ENCODE results near the gene RPSA. TPM values are rescaled to one million over a fixed set of nuclear protein-coding genes. Genes with fewer than 3 reads are reported as not detected.

Gene RPSA
- total RNA-seq, 4 donors from 2014 or later: 644 to 857 (median 730) TPM

DNA sequence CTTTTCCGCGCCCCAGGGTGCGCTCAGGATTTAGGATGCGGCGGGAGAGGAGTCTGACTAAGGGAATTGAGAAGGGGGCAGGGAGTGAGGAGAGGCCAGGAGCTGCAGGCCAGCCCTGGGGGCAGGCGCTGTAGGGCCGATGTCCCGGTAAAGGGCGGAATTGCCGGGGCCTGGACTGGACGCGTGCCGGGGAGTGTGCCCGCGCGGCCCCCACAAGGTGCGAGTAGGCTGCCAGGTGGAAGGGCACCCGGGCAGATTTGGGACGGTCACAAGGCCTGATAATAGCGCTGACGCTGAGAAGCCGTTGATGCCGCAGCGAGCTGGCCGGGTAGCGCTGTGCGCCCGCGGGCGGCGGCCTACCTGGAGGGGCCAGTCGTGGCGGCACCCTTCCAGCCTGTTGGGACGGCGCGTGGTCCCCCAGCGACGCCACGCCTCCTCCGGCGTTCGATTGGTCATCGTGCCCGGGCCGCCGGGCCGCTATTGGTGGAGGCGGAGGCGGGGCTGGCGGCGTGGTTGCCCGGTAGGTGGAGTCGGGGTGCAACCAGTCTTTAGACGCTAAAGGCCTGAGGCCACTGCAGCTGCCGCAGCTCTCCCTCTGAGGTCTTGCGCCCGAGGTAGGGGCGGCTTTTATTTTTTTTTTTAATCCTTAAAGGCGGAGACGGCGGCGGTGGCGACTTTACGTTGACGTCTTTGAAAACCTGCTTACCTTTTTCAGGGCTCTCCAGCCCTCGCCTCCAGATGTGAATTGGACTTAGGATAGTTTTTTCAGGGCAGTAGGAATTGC is 22.4 kb upstream of the RPSA start:
- Histone ChIP-seq H3K27ac (peak overlapping the region; percentile 96 to 97 (median 96)), H3K36me3 (no peaks in the 10 kb centered on the region), H3K27me3 (no peaks in the 10 kb centered on the region), H3K4me1 (peaks cover 14 to 20% of the 10 kb centered on the region in 2 donors), H3K9me3 (no peaks in the 10 kb centered on the region), H3K4me3 (peak overlapping the region; percentile 81 to 98 (median 90))
- in situ Hi-C loops (cut with MboI; ENCODE audit: low sequenced_read_pairs in 4 of 4) (loop anchor here in 1 of 4 donors (25.0 kb wide), 1 partner anchor 1078 kb away; the partner anchor contains the start of gene RPL14), intact Hi-C loops (cut with DNase I; ENCODE audit: low total_unique reads) (loop anchor here (1.0 to 5.0 kb wide), 4 partner anchors 22 to 332 kb away; partner anchors contain the start of genes GORASP1, RPSA, SCN11A and TTC21A)
- TF ChIP-seq, protein P1, sequence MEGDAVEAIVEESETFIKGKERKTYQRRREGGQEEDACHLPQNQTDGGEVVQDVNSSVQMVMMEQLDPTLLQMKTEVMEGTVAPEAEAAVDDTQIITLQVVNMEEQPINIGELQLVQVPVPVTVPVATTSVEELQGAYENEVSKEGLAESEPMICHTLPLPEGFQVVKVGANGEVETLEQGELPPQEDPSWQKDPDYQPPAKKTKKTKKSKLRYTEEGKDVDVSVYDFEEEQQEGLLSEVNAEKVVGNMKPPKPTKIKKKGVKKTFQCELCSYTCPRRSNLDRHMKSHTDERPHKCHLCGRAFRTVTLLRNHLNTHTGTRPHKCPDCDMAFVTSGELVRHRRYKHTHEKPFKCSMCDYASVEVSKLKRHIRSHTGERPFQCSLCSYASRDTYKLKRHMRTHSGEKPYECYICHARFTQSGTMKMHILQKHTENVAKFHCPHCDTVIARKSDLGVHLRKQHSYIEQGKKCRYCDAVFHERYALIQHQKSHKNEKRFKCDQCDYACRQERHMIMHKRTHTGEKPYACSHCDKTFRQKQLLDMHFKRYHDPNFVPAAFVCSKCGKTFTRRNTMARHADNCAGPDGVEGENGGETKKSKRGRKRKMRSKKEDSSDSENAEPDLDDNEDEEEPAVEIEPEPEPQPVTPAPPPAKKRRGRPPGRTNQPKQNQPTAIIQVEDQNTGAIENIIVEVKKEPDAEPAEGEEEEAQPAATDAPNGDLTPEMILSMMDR (IDR thresholded peaks at IDR 0.05 in 4 of 5, conservative IDR thresholded peaks at IDR 0.05 in 1 of 5): peak in 1 of 5 experiments; percentile 45
- peak; percentile 89 to 96 for TF ChIP-seq POLR2A (IDR thresholded peaks at IDR 0.05)
- ATAC-seq: peak; percentile 89 to 90
- peak; percentile 96 to 97 for DNase-seq

DNA sequence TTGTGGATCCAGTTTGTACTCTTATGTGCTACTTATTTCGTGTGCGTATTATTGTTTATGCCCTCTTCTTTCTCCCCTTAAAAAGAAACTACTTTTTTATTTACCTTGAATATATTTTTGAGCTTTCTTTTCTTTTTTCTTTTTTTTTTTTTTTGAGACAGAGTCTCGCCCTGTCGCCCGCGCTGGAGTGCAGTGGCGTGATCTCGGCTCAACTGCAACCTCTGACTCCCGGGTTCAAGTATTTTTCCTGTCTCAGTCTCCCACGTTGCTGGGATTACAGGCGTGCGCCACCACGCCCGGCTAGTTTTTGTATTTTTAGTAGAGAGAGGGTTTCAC is 21.9 kb upstream of the RPSA start:
- Histone ChIP-seq H3K36me3 (no peaks in the 10 kb centered on the region), H3K4me1 (peaks cover 14 to 20% of the 10 kb centered on the region in 2 donors), H3K4me3 (peak overlapping the region; percentile 81 to 98 (median 90)), H3K27me3 (no peaks in the 10 kb centered on the region), H3K27ac (peak overlapping the region; percentile 96 to 97 (median 96)), H3K9me3 (no peaks in the 10 kb centered on the region)
- in situ Hi-C loops (cut with MboI; ENCODE audit: low sequenced_read_pairs in 4 of 4): loop anchor here in 1 of 4 donors (25.0 kb wide), 1 partner anchor 1078 kb away; the partner anchor contains the start of gene RPL14
- ATAC-seq (no peak), DNase-seq (no peak)
- TF ChIP-seq, protein P1 (IDR thresholded peaks at IDR 0.05 in 4 of 5, conservative IDR thresholded peaks at IDR 0.05 in 1 of 5): no peak
- no peak for TF ChIP-seq POLR2A (IDR thresholded peaks at IDR 0.05)
- intact Hi-C loops (cut with DNase I; ENCODE audit: low total_unique reads): loop anchor here (1.0 to 5.0 kb wide), 4 partner anchors 22 to 332 kb away; partner anchors contain the start of genes GORASP1, RPSA, SCN11A and TTC21A

DNA sequence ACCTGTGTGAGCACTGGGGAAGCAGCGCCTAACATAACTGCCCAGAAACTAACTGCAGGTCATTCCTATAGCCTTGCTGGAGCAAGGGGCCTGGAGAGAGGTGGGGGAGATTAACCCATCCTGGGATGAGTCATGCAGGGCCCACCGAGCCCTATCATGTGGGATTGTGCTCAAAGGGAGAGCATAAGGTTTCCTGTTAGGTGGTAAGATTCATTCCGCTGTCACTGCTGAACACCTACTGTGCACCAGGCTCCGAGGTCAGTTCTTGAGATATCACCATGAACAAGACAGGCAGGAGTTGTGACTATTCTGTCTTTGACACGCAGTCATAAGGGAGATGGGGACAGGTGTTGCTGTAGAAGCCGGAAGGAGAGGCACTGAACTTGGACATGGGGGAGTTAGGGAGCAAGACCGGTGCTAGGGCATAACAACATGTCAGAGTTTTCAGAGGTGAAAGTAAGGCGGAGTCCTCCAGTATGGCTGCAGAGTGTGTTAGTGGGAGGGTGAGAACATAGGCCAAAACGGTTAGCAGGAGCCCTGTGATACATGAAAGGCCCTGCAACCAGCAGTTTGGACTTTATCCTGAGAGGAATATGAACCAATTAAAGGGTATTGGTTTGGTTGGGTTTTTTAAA is 20.9 kb upstream of the RPSA start:
- intact Hi-C loops (cut with DNase I; ENCODE audit: low total_unique reads): no loop called here

DNA sequence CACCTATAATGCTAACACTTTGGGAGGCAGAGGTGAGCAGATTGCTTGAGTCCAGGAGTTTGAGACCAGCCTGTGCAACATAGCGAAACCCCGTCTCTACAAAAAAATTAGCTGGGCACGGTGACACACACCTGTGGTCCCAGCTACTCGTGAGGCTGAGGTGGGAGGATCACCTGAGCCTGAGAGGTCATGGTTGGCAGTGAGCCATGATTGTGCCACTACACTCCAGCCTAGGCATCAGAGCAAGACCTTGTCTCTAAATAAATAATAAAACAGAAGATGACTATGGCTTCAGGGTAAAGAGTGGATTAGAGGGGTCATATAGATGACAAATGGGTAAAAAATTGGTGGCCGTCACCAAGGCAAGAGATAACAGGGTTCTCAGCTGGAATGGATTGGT is 20.2 kb upstream of the RPSA start:
- Histone ChIP-seq H3K36me3 (peaks cover 0 to 15% of the 10 kb centered on the region in 2 donors), H3K27ac (no peak overlapping the region), H3K27me3 (no peaks in the 10 kb centered on the region), H3K9me3 (no peaks in the 10 kb centered on the region), H3K4me1 (peaks cover 14 to 20% of the 10 kb centered on the region in 2 donors), H3K4me3 (no peak overlapping the region)
- no peak for TF ChIP-seq POLR2A (IDR thresholded peaks at IDR 0.05)
- TF ChIP-seq, protein P1 (IDR thresholded peaks at IDR 0.05 in 4 of 5, conservative IDR thresholded peaks at IDR 0.05 in 1 of 5): no peak
- intact Hi-C loops (cut with DNase I; ENCODE audit: low total_unique reads): no loop called here
- in situ Hi-C loops (cut with MboI; ENCODE audit: low sequenced_read_pairs in 4 of 4): loop anchor here in 1 of 4 donors (25.0 kb wide), 1 partner anchor 1076 kb away; the partner anchor contains the start of gene RPL14
- ATAC-seq (no peak), DNase-seq (no peak)

More for the DNA sequence above, 20.9 kb upstream of the RPSA start:
- Histone ChIP-seq H3K4me3 (no peak overlapping the region), H3K27me3 (no peaks in the 10 kb centered on the region), H3K9me3 (no peaks in the 10 kb centered on the region), H3K27ac (peak overlapping the region in 2 of 4 donors; percentile 97), H3K36me3 (peaks cover 0 to 9% of the 10 kb centered on the region in 2 donors), H3K4me1 (peaks cover 14 to 20% of the 10 kb centered on the region in 2 donors)
- ATAC-seq (no peak), DNase-seq (no peak)
- TF ChIP-seq POLR2A (IDR thresholded peaks at IDR 0.05): no peak
- TF ChIP-seq, protein P1 (IDR thresholded peaks at IDR 0.05 in 4 of 5, conservative IDR thresholded peaks at IDR 0.05 in 1 of 5): no peak
- in situ Hi-C loops (cut with MboI; ENCODE audit: low sequenced_read_pairs in 4 of 4): loop anchor here in 1 of 4 donors (25.0 kb wide), 1 partner anchor 1077 kb away; the partner anchor contains the start of gene RPL14

Data from gastrocnemius medialis (tissue), 4 donors.